DOHH2 (cell line): ENCODE measurements around the gene FKBP8.

ENCODE experiments used
- H3F3A ChIP-seq: fragments of 200-600 bp; sonication (generic), shearing (Covaris generic); 2 replicates; pipeline ENCODE4 v1.6.0; 2016; ENCODE audit warnings: antibody characterized with exemption, mild to moderate bottlenecking; ENCODE audit not compliant: control insufficient read depth, insufficient read depth
- H3K27ac ChIP-seq: fragments of 200-600 bp; sonication (generic); 2 replicates; pipeline ENCODE4 v1.5.1; 2014; ENCODE audit warnings: low read depth, mild to moderate bottlenecking, low read length, moderate library complexity
- H3K27me3 ChIP-seq: fragments of 200-600 bp; sonication (generic); 2 replicates; pipeline ENCODE4 v1.6.1; 2014; ENCODE audit warnings: mild to moderate bottlenecking, low read length, mixed read lengths; ENCODE audit not compliant: control insufficient read depth
- H3K36me3 ChIP-seq: fragments of 200-600 bp; sonication (generic); 2 replicates; pipeline ENCODE4 v1.6.1; 2014; ENCODE audit warnings: mild to moderate bottlenecking, low read length, moderate library complexity, mixed read lengths; ENCODE audit not compliant: control insufficient read depth
- H3K4me1 ChIP-seq: fragments of 200-600 bp; sonication (generic); 2 replicates; pipeline ENCODE4 v1.6.1; 2014; ENCODE audit warnings: mild to moderate bottlenecking, low read length, mixed read lengths; ENCODE audit not compliant: control insufficient read depth
- H3K4me2 ChIP-seq: fragments of 200-600 bp; sonication (generic); 2 replicates; pipeline ENCODE4 v1.6.0; 2014; ENCODE audit warnings: mild to moderate bottlenecking, low read length, moderate library complexity
- H3K4me3 ChIP-seq: fragments of 200-600 bp; sonication (generic); 2 replicates; pipeline ENCODE4 v1.5.1; 2014; ENCODE audit warnings: mild to moderate bottlenecking, low read length, mixed read lengths
- H3K79me2 ChIP-seq: fragments of 200-600 bp; sonication (generic); 2 replicates; pipeline ENCODE4 v1.6.1; 2014; ENCODE audit warnings: mild to moderate bottlenecking, low read length, mixed read lengths; ENCODE audit not compliant: control insufficient read depth
- H3K9me2 ChIP-seq: fragments of 200-600 bp; sonication (generic); replicated peaks from 2 replicates; pipeline ENCODE4 v1.6.1; 2014; ENCODE audit warnings: mild to moderate bottlenecking, low read length, mixed read lengths; ENCODE audit not compliant: control insufficient read depth
- H3K9me3 ChIP-seq: fragments of 200-600 bp; sonication (generic); 2 replicates; pipeline ENCODE4 v1.6.1; 2014; ENCODE audit warnings: antibody characterized with exemption, low read length, mixed read lengths; ENCODE audit not compliant: control insufficient read depth, insufficient read depth
- H4K20me1 ChIP-seq: fragments of 200-600 bp; sonication (generic); 2 replicates; pipeline ENCODE4 v1.6.0; 2014; ENCODE audit warnings: low read depth, mild to moderate bottlenecking, antibody characterized with exemption, low read length, moderate library complexity; ENCODE audit not compliant: control insufficient read depth, insufficient read depth
- CTCF ChIP-seq: fragments of 200-600 bp; sonication (generic); IDR thresholded peaks from one replicate; pipeline ENCODE4 v1.5.1; 2014; ENCODE audit warnings: antibody characterized with exemption, mild to moderate bottlenecking, low read depth, low read length; ENCODE audit not compliant: poor library complexity, severe bottlenecking
- EZH2phosphoT487 ChIP-seq: fragments of 200-600 bp; sonication (generic); IDR thresholded peaks from 2 replicates; pipeline ENCODE4 v1.6.1; 2017; ENCODE audit warnings: borderline replicate concordance, mild to moderate bottlenecking, antibody characterized with exemption, low read length, moderate library complexity, mixed read lengths

The FKBP8 gene

GRCh38 chr19:18566953-18567352 lies 23.6 kb upstream of the FKBP8 start:
- H3K4me1 ChIP-seq = peaks cover 8% of the 10 kb centered on the region
- no peaks in the 10 kb centered on the region for H4K20me1 ChIP-seq
- H3K4me2 ChIP-seq = no peak overlapping the region
- H3F3A ChIP-seq = peaks cover 5% of the 10 kb centered on the region
- H3K4me3 ChIP-seq = no peak overlapping the region
- no peaks in the 10 kb centered on the region for H3K9me3 ChIP-seq
- H3K9me2 ChIP-seq = no peaks in the 10 kb centered on the region
- no peak for TF ChIP-seq CTCF
- TF ChIP-seq EZH2phosphoT487 = no peak
- H3K27ac ChIP-seq = no peak overlapping the region
- peaks cover 60% of the 10 kb centered on the region for H3K36me3 ChIP-seq
- H3K27me3 ChIP-seq = no peaks in the 10 kb centered on the region
- peaks cover 4% of the 10 kb centered on the region for H3K79me2 ChIP-seq

GRCh38 chr19:18562086-18562485 lies 18.7 kb upstream of the FKBP8 start:
- H3K79me2 ChIP-seq = peaks cover 27% of the 10 kb centered on the region
- H3K9me3 ChIP-seq = no peaks in the 10 kb centered on the region
- no peak overlapping the region for H3K4me3 ChIP-seq
- H3K27me3 ChIP-seq = no peaks in the 10 kb centered on the region
- H3K9me2 ChIP-seq = no peaks in the 10 kb centered on the region
- H4K20me1 ChIP-seq = no peaks in the 10 kb centered on the region
- H3K36me3 ChIP-seq = peaks cover 48% of the 10 kb centered on the region
- no peak overlapping the region for H3K4me2 ChIP-seq
- H3K27ac ChIP-seq = no peak overlapping the region
- TF ChIP-seq CTCF = no peak
- no peak for TF ChIP-seq EZH2phosphoT487
- peaks cover 16% of the 10 kb centered on the region for H3K4me1 ChIP-seq
- no peaks in the 10 kb centered on the region for H3F3A ChIP-seq

GRCh38 chr19:18559685-18560084 lies 16.3 kb upstream of the FKBP8 start:
- H3K4me1 ChIP-seq = peaks cover 20% of the 10 kb centered on the region
- no peak overlapping the region for H3K27ac ChIP-seq
- no peaks in the 10 kb centered on the region for H3K27me3 ChIP-seq
- H4K20me1 ChIP-seq = no peaks in the 10 kb centered on the region
- H3K9me2 ChIP-seq = no peaks in the 10 kb centered on the region
- peak overlapping the region; percentile 81 for H3K4me2 ChIP-seq
- TF ChIP-seq EZH2phosphoT487 = no peak
- no peak for TF ChIP-seq CTCF
- no peak overlapping the region; the same call in 1 of the 2 replicates for H3K4me3 ChIP-seq
- no peaks in the 10 kb centered on the region for H3F3A ChIP-seq
- H3K79me2 ChIP-seq = peaks cover 27% of the 10 kb centered on the region
- peaks cover 29% of the 10 kb centered on the region for H3K36me3 ChIP-seq
- H3K9me3 ChIP-seq = no peaks in the 10 kb centered on the region
